Vagina (tissue), 2 donors: ENCODE measurements around the gene SOHLH1. TPM values are rescaled to one million over a fixed set of nuclear protein-coding genes. Genes with fewer than 3 reads are reported as not detected.

Experiments
- DNase-seq, 2 donors: peaks; one replicate each; pipeline ENCODE4 v3.0.0-alpha.2; 2017; ENCODE audit errors: extremely low spot score in 2 of 2
- H3K27ac ChIP-seq: fragments of 200-600 bp; sonication (generic); one replicate; pipeline ENCODE4 v1.5.1; 2019
- H3K27me3 ChIP-seq: fragments of 200-600 bp; sonication (generic); one replicate; pipeline ENCODE4 v1.5.1; 2019
- H3K36me3 ChIP-seq, 2 donors: fragments of 200-600 bp; sonication (generic); one replicate each; pipeline ENCODE4 v1.5.1; 2017 to 2019
- H3K4me1 ChIP-seq: fragments of 200-600 bp; sonication (generic); one replicate; pipeline ENCODE4 v1.5.1; 2019
- H3K4me3 ChIP-seq, 2 donors: fragments of 200-600 bp; sonication (generic); 1 replicate in 1 of 2; 2 replicates in 1 of 2; pipeline ENCODE4 v1.5.1; 2016 to 2019
- H3K9me3 ChIP-seq: fragments of 200-600 bp; sonication (generic); one replicate; pipeline ENCODE4 v1.5.1; 2019
- POLR2A ChIP-seq, 2 donors: fragments of 450-650 bp; IDR thresholded peaks; one replicate each; pipeline ENCODE4 v1.6.1; 2017; ENCODE audit warnings: antibody characterized with exemption in 2 of 2, mild to moderate bottlenecking in 2 of 2, moderate library complexity in 2 of 2
- POLR2AphosphoS5 ChIP-seq, 2 donors: sonication (generic); formaldehyde crosslinking; IDR thresholded peaks; one replicate each; pipeline ENCODE4 v1.9.0; 2017; ENCODE audit warnings: antibody characterized with exemption in 2 of 2, mild to moderate bottlenecking in 2 of 2, low read depth in 1 of 2; ENCODE audit not compliant: insufficient read depth in 1 of 2
- intact Hi-C: fragments of 100-400 bp; cut with DNase I; formaldehyde crosslinking; loops from one replicate; pipeline ENCODE4 v1.15.1; 2023
- total RNA-seq: library from RNA; depleted of rRNA; stranded (reverse); fragments of >200 nt; gene quantifications from one replicate; pipeline ENCODE4 v1.2.3, GENCODE V29; 2016
- TF ChIP-seq, protein P1 (sequence below), 3 experiments: fragments of 450-650 bp in 2 of 3; fragments of 200-600 bp in 1 of 3; sonication (generic) in 1 of 3; IDR thresholded peaks; one replicate each; pipeline ENCODE4 v1.5.1; 2017 to 2019; ENCODE audit warnings: antibody characterized with exemption in 3 of 3, mild to moderate bottlenecking in 2 of 3, moderate library complexity in 2 of 3

The SOHLH1 gene
- total RNA-seq, 1 donor from 2014 or later: not detected

DNA sequence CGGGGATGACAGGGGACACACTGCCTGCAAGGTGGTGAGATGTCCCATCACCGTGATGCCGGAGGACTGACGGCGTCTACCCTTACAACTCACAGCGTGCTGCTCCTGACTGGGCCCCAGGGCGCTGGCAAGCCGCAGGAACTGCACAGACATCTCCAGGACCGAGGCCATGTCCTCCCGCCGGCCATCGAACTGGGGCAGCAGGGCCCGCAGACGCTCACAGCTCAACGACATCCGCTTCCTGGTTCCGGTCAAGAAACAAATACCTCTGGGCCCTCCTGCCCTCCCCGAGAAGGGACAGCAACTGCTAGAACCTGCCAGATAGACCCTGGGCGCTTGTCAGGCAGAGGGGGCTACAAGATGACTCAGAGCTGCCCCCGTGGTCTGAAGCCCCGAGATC, 1.0 kb downstream of the SOHLH1 start:
- no peaks in the 10 kb centered on the region for H3K36me3 ChIP-seq
- no peak for DNase-seq
- no peaks in the 10 kb centered on the region for H3K9me3 ChIP-seq
- intact Hi-C loops: no loop called here
- H3K4me3 ChIP-seq: no peak overlapping the region
- peaks cover 14% of the 10 kb centered on the region for H3K4me1 ChIP-seq
- no peaks in the 10 kb centered on the region for H3K27me3 ChIP-seq
- no peak overlapping the region for H3K27ac ChIP-seq
- TF ChIP-seq POLR2A (IDR thresholded peaks at IDR 0.05) (no peak), POLR2AphosphoS5 (IDR thresholded peaks at IDR 0.05; ENCODE audit: insufficient read depth in 1 of 2, low read depth in 1 of 2) (no peak)
- TF ChIP-seq, protein P1, sequence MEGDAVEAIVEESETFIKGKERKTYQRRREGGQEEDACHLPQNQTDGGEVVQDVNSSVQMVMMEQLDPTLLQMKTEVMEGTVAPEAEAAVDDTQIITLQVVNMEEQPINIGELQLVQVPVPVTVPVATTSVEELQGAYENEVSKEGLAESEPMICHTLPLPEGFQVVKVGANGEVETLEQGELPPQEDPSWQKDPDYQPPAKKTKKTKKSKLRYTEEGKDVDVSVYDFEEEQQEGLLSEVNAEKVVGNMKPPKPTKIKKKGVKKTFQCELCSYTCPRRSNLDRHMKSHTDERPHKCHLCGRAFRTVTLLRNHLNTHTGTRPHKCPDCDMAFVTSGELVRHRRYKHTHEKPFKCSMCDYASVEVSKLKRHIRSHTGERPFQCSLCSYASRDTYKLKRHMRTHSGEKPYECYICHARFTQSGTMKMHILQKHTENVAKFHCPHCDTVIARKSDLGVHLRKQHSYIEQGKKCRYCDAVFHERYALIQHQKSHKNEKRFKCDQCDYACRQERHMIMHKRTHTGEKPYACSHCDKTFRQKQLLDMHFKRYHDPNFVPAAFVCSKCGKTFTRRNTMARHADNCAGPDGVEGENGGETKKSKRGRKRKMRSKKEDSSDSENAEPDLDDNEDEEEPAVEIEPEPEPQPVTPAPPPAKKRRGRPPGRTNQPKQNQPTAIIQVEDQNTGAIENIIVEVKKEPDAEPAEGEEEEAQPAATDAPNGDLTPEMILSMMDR (IDR thresholded peaks at IDR 0.05): no peak

DNA sequence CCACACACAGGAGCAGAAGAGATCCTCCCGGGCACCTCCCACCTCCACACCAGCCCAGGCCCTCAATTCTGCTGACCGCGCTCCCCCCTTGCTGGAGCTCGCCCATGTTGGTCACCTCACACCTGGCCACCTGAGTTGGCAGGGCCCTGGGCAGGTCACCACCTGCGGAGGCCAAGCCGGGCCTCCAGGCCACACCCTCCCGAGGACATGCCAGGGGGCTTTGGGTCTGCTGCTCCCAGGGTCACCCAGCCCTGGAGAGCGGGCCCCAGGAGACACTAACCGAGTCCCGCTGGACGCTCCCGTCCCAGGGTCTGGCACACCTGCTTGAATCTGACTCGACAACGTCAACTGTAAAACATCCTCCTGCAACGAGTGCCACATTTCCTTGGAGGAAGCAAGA, 2.1 kb downstream of the SOHLH1 start:
- H3K27me3 ChIP-seq: no peaks in the 10 kb centered on the region
- DNase-seq: no peak
- H3K4me3 ChIP-seq: no peak overlapping the region
- no peaks in the 10 kb centered on the region for H3K36me3 ChIP-seq
- intact Hi-C loops: no loop called here
- H3K27ac ChIP-seq: no peak overlapping the region
- H3K4me1 ChIP-seq: peaks cover 8% of the 10 kb centered on the region
- H3K9me3 ChIP-seq: no peaks in the 10 kb centered on the region
- TF ChIP-seq POLR2AphosphoS5 (IDR thresholded peaks at IDR 0.05; ENCODE audit: insufficient read depth in 1 of 2, low read depth in 1 of 2): no peak
- TF ChIP-seq POLR2A (IDR thresholded peaks at IDR 0.05): no peak
- TF ChIP-seq, protein P1 (IDR thresholded peaks at IDR 0.05): no peak

DNA sequence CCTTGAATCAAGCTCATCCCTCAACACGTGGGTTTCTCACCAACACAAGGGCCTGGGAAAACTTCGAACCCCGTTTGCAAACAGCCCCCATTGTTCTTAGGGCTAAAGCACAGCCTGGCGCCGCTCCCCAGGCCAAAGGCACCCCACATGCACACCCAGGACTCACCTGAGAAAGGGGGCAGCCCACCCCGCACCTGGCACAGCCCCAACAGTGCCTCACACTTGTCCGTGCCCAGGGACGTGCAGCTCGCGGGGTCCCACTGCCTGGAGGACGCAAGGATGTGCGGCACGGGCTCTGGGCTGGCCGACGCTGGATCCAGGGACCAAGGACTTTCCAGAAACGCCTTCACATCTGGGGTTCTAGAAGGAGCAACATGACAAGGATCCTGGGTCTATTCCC, 2.8 kb downstream of the SOHLH1 start:
- Histone ChIP-seq H3K4me1 (peaks cover under 1% of the 10 kb centered on the region), H3K27me3 (no peaks in the 10 kb centered on the region), H3K27ac (no peak overlapping the region), H3K36me3 (no peaks in the 10 kb centered on the region), H3K4me3 (no peak overlapping the region), H3K9me3 (no peaks in the 10 kb centered on the region)
- no peak for TF ChIP-seq POLR2AphosphoS5 (IDR thresholded peaks at IDR 0.05; ENCODE audit: insufficient read depth in 1 of 2, low read depth in 1 of 2)
- TF ChIP-seq POLR2A (IDR thresholded peaks at IDR 0.05): no peak
- TF ChIP-seq, protein P1 (IDR thresholded peaks at IDR 0.05): no peak
- intact Hi-C loops: no loop called here
- DNase-seq: no peak

DNA sequence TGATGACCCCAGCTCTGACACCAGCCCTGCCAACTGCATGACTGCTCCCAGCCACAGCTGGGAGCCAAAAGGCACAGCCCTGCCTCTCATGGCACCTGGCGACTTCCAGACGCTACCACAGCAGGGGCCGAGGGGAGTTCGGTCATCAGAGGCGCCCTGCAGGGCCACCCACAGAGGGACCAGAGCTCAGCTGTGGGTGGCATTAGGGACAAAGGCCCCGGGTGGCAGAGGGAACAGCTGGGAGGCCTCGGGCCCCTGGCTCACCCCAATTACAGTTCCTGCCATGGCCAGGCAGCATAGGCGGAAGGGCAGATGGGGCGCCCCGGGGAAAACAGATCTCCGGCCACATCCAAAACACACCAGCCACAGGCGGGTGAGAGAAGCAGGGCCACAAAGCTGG, 3.6 kb downstream of the SOHLH1 start:
- intact Hi-C loops: no loop called here

DNA sequence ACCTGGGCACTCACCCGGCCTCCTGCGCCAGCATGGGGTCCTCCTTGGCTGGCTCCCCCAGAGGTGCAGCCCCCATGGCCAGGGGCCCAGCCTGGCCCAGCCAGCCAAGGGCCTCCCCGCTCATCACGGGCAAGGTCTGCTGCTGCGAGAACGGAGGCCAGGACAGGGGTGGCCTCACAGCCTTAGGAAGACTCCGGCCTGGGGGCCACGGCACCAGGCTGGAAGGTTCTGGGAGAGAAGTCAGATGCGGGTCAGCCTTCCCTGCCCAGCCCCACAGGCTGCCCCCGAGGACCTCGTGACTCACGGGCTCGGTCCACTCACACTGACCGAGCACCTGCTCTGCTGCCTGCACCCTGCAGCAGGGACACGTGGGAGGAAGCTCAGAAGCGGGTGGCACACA, 4.2 kb downstream of the SOHLH1 start:
- Histone ChIP-seq H3K27me3 (no peaks in the 10 kb centered on the region), H3K36me3 (no peaks in the 10 kb centered on the region), H3K9me3 (no peaks in the 10 kb centered on the region), H3K4me3 (no peak overlapping the region), H3K27ac (no peak overlapping the region), H3K4me1 (no peaks in the 10 kb centered on the region)
- intact Hi-C loops: no loop called here
- TF ChIP-seq, protein P1 (IDR thresholded peaks at IDR 0.05): no peak
- TF ChIP-seq POLR2AphosphoS5 (IDR thresholded peaks at IDR 0.05; ENCODE audit: insufficient read depth in 1 of 2, low read depth in 1 of 2): no peak
- no peak for TF ChIP-seq POLR2A (IDR thresholded peaks at IDR 0.05)
- no peak for DNase-seq

More for the DNA sequence above, 3.6 kb downstream of the SOHLH1 start:
- no peak for DNase-seq
- Histone ChIP-seq H3K27ac (no peak overlapping the region), H3K4me1 (no peaks in the 10 kb centered on the region), H3K36me3 (no peaks in the 10 kb centered on the region), H3K27me3 (no peaks in the 10 kb centered on the region), H3K4me3 (no peak overlapping the region), H3K9me3 (no peaks in the 10 kb centered on the region)
- TF ChIP-seq POLR2A (IDR thresholded peaks at IDR 0.05) (no peak), POLR2AphosphoS5 (IDR thresholded peaks at IDR 0.05; ENCODE audit: insufficient read depth in 1 of 2, low read depth in 1 of 2) (no peak)
- TF ChIP-seq, protein P1 (IDR thresholded peaks at IDR 0.05): no peak
